OCI-LY7 (cell line): ENCODE measurements around the gene MYADM.

ENCODE experiments used
- CTCF ChIP-seq: fragments of 200-600 bp; sonication (generic); conservative IDR thresholded peaks from 2 replicates; pipeline ENCODE4 v1.5.1; 2014; ENCODE audit warnings: mild to moderate bottlenecking, antibody characterized with exemption, low read length, moderate library complexity, mixed read lengths
- EZH2phosphoT487 ChIP-seq: fragments of 200-600 bp; sonication (generic); IDR thresholded peaks from 2 replicates; pipeline ENCODE4 v1.6.1; 2018; ENCODE audit warnings: low read depth, borderline replicate concordance, mild to moderate bottlenecking, mixed run types, antibody characterized with exemption, low read length, moderate library complexity, mixed read lengths

GRCh38 chr19:53877361-53877766 lies 9.7 kb downstream of the MYADM start:
- TF ChIP-seq CTCF (no peak), EZH2phosphoT487 (no peak)
